Fibroblast of pulmonary artery (primary cell): ENCODE measurements around the gene OSBP.
A peak's percentile ranks its signal among the peaks of the same experiment; 100 is the strongest.

Source experiments
- DNase-seq: peaks from one replicate; pipeline ENCODE4 v3.0.0-alpha.2; 2010; ENCODE audit warnings: low read depth
- H3K4me3 ChIP-seq: replicated peaks from 2 replicates; pipeline ENCODE4 v1.5.1; 2011; ENCODE audit warnings: low read depth, mild to moderate bottlenecking, control low read depth, low read length, moderate library complexity
- TF ChIP-seq, protein P1 (sequence below): IDR thresholded peaks from 2 replicates; pipeline ENCODE4 v1.5.1; 2011; ENCODE audit warnings: mild to moderate bottlenecking, control low read depth, low read length, inconsistent platforms; ENCODE audit errors: missing control alignments

Gene OSBP

GRCh38 chr11:59582006-59582405 lies 33.6 kb downstream of the OSBP start:
- TF ChIP-seq, protein P1, sequence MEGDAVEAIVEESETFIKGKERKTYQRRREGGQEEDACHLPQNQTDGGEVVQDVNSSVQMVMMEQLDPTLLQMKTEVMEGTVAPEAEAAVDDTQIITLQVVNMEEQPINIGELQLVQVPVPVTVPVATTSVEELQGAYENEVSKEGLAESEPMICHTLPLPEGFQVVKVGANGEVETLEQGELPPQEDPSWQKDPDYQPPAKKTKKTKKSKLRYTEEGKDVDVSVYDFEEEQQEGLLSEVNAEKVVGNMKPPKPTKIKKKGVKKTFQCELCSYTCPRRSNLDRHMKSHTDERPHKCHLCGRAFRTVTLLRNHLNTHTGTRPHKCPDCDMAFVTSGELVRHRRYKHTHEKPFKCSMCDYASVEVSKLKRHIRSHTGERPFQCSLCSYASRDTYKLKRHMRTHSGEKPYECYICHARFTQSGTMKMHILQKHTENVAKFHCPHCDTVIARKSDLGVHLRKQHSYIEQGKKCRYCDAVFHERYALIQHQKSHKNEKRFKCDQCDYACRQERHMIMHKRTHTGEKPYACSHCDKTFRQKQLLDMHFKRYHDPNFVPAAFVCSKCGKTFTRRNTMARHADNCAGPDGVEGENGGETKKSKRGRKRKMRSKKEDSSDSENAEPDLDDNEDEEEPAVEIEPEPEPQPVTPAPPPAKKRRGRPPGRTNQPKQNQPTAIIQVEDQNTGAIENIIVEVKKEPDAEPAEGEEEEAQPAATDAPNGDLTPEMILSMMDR, result no peak
- no peak for DNase-seq
- no peak overlapping the region for H3K4me3 ChIP-seq

DNA sequence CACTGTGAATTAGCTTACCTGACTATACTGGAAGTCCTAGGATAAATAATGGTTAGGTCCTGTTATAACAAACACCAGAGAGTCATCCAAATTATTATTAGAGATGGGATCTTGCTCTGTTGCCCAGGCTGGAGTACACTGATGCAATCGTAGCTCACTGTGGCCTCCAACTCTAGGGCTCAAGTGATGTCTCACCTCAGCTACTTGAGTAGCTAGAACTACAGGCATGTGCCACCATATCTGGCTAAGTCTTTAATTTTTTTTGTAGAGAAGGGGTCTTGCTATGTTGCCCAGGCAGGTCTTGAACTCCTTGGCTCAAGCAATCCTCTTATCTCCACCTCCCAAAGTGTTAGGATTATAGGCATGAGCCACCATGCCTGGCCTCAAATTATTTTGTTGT lies 37.2 kb downstream of the OSBP start:
- TF ChIP-seq, protein P1, result no peak
- DNase-seq, result no peak
- H3K4me3 ChIP-seq, result no peak overlapping the region

- H3K4me3 ChIP-seq, result no peak overlapping the region
- TF ChIP-seq, protein P1, result no peak
- DNase-seq, result no peak
Measured at GRCh38 chr11:59575505-59575904, 40.1 kb downstream of the OSBP start.

- TF ChIP-seq, protein P1, result no peak
- DNase-seq, result no peak
Measured at GRCh38 chr11:59574932-59575502, 40.6 kb downstream of the OSBP start.

DNA sequence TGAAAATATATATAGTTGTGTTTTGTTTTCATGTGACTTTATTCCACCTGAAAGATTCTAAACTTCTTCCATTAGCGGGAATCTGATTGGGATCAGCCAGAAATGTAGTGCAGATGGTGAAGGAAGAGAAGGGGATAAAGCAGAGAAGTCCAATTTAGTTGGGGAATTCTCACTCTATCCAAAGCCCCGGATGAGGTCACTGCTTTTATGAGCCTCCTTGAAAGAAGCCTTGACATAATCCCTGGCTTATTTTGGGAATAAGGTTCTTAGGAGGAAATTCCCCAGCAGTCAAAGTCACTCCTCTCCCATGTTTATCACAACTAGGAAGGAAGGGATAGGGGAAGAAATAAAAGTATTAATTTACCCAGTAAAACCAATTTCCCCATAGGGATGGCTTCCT lies 41.1 kb downstream of the OSBP start:
- no peak for DNase-seq
- no peak overlapping the region for H3K4me3 ChIP-seq
- TF ChIP-seq, protein P1, result no peak

More at GRCh38 chr11:59574932-59575502, 40.6 kb downstream of the OSBP start:
- H3K4me3 ChIP-seq, result no peak overlapping the region

- H3K4me3 ChIP-seq, result no peak overlapping the region
- TF ChIP-seq, protein P1, result no peak
- DNase-seq, result peak; percentile 84
Measured at GRCh38 chr11:59573216-59573615, 42.4 kb downstream of the OSBP start.

GRCh38 chr11:59572091-59572490 lies 43.5 kb downstream of the OSBP start:
- H3K4me3 ChIP-seq, result no peak overlapping the region
- DNase-seq, result no peak
- TF ChIP-seq, protein P1, result no peak
